ENCODE measurements around the gene VANGL1. TPM values are rescaled to one million over a fixed set of nuclear protein-coding genes. Genes with fewer than 3 reads are reported as not detected.

VANGL1 gene
- total RNA-seq, 1 experiment from 2014 or later: 13.6 TPM

- no peak overlapping the region for H2BK20ac ChIP-seq (ENCODE audit: low read depth, low read length, poor library complexity, severe bottlenecking)
- H2AFZ ChIP-seq (ENCODE audit: low read length): no peak overlapping the region
- no peaks in the 10 kb centered on the region for H3K9me3 ChIP-seq (ENCODE audit: control insufficient read depth, low read depth, low read length)
- no peak overlapping the region for H3K23ac ChIP-seq (ENCODE audit: insufficient read length, low read depth, low read length)
- no peak overlapping the region for H2BK5ac ChIP-seq (ENCODE audit: insufficient read length, low read length)
- WGBS (ENCODE audit: extremely low coverage, insufficient read length, low lambda C conversion rate): no CpG with 5 or more reads among the region's 1 CpG
- H3K4me3 Mint-ChIP-seq: no peak overlapping the region
- no peak overlapping the region for H3K4me2 ChIP-seq (ENCODE audit: insufficient read depth, insufficient read length, low read length)
- H3K9me3 Mint-ChIP-seq: no peaks in the 10 kb centered on the region
- H3T11ph ChIP-seq (ENCODE audit: low read length): no peak overlapping the region
- no peak overlapping the region for H2BK120ac ChIP-seq (ENCODE audit: low read depth, low read length, poor library complexity, severe bottlenecking)
- H2AK5ac ChIP-seq (ENCODE audit: insufficient read length, low read length): no peak overlapping the region
- no peak overlapping the region for H3K9ac ChIP-seq (ENCODE audit: extremely low read depth, insufficient read length, low read length)
- H3K56ac ChIP-seq (ENCODE audit: insufficient read length, low read depth, low read length): no peak overlapping the region
- H3K14ac ChIP-seq (ENCODE audit: insufficient read depth, low read length): no peak overlapping the region
- no peaks in the 10 kb centered on the region for H3K27me3 Mint-ChIP-seq (ENCODE audit: low read depth)
- H3K27ac ChIP-seq (ENCODE audit: insufficient read length, low read depth, low read length): no peak overlapping the region
- H3K27ac Mint-ChIP-seq: peak overlapping the region in 1 of 3 experiments; percentile 81; a peak in 2 of 7 replicates
- no peak overlapping the region for H4K91ac ChIP-seq (ENCODE audit: insufficient read length, low read depth, low read length)
- peaks cover 0 to 8% of the 10 kb centered on the region in 2 experiments; a peak in 2 of 4 replicates for H3K4me1 Mint-ChIP-seq
- H3K79me2 ChIP-seq (ENCODE audit: insufficient read depth, low read length): no peaks in the 10 kb centered on the region
- H3K18ac ChIP-seq (ENCODE audit: insufficient read length, low read depth, low read length): no peak overlapping the region
- H4K20me1 ChIP-seq (ENCODE audit: control insufficient read depth, insufficient read depth, insufficient read length): peaks cover 3% of the 10 kb centered on the region
- no peak overlapping the region for H2BK15ac ChIP-seq (ENCODE audit: low read depth, low read length)
- no peak overlapping the region for H4K5ac ChIP-seq (ENCODE audit: insufficient read length, low read depth, low read length)
- DNase-seq: no peak
- H4K8ac ChIP-seq (replicated peaks; ENCODE audit: insufficient read length, low read depth, low read length): no peak overlapping the region
- no peak overlapping the region for H3K4ac ChIP-seq (ENCODE audit: low read depth, low read length)
- no peaks in the 10 kb centered on the region for H3K79me1 ChIP-seq (ENCODE audit: insufficient read depth, low read depth, low read length, poor library complexity, severe bottlenecking)
- peaks cover 26 to 45% (median 35%) of the 10 kb centered on the region in 3 experiments for H3K36me3 Mint-ChIP-seq (ENCODE audit: insufficient read depth in 1 of 3, low read depth in 3 of 3)
- no peak overlapping the region for H2BK12ac ChIP-seq (ENCODE audit: insufficient read length, low read depth, low read length)
- H3K27me3 ChIP-seq (ENCODE audit: insufficient read depth, low read length): no peaks in the 10 kb centered on the region
- H3K4me1 ChIP-seq (ENCODE audit: insufficient read depth, low read length): no peaks in the 10 kb centered on the region
- H3K23me2 ChIP-seq (ENCODE audit: insufficient read length, low read depth, low read length, poor library complexity, severe bottlenecking): no peaks in the 10 kb centered on the region
- TF ChIP-seq CTCF (conservative IDR thresholded peaks at IDR 0.05): no peak
These were observed 26.8 kb downstream of the VANGL1 start for GRCh38 chr1:115668579-115668978.

Measured in H9 (cell line).